Nephron (organoid): Measurements from ENCODE around the gene EIF1.
A peak's percentile ranks its signal among the peaks of the same experiment; 100 is the strongest.

Experiments
- H3K27ac Mint-ChIP-seq, 3 experiments: 2 replicates each; pipeline ENCODE4 v1.8.0; 2020; ENCODE audit warnings: mixed read lengths in 3 of 3, mild to moderate bottlenecking in 2 of 3, moderate library complexity in 1 of 3
- H3K27me3 Mint-ChIP-seq: 2 replicates; pipeline ENCODE4 v1.8.0; 2021; ENCODE audit warnings: low read depth, mild to moderate bottlenecking, moderate library complexity, mixed read lengths
- H3K36me3 Mint-ChIP-seq: 2 replicates; pipeline ENCODE4 v1.8.0; 2020; ENCODE audit warnings: low read depth, mixed read lengths
- H3K4me1 Mint-ChIP-seq: 2 replicates; pipeline ENCODE4 v1.8.0; 2020; ENCODE audit warnings: mixed read lengths
- H3K4me3 Mint-ChIP-seq, 3 experiments: 2 replicates each; pipeline ENCODE4 v1.8.0; 2020; ENCODE audit warnings: mild to moderate bottlenecking in 3 of 3, mixed read lengths in 3 of 3, moderate library complexity in 2 of 3
- H3K9me3 Mint-ChIP-seq: 2 replicates; pipeline ENCODE4 v1.8.0; 2020; ENCODE audit warnings: mixed read lengths
- CTCF ChIP-seq, 3 experiments: fragments of 200-600 bp; sonication (generic); IDR thresholded peaks; one replicate each; pipeline ENCODE4 v1.5.0; 2021; ENCODE audit warnings: antibody characterized with exemption in 3 of 3; ENCODE audit not compliant: unreplicated experiment in 3 of 3

EIF1 gene

GRCh38 chr17:41664587-41665565, 23.8 kb upstream of the EIF1 start:
- H3K27ac Mint-ChIP-seq: peak overlapping the region in 1 of 3 experiments; percentile 86
- H3K4me3 Mint-ChIP-seq: peak overlapping the region in 2 of 3 experiments; percentile 48 to 84
- TF ChIP-seq CTCF (IDR thresholded peaks at IDR 0.05; ENCODE audit: unreplicated experiment in 3 of 3): no peak
- H3K27me3 Mint-ChIP-seq: peaks cover 13% of the 10 kb centered on the region
- H3K36me3 Mint-ChIP-seq: no peaks in the 10 kb centered on the region
- H3K9me3 Mint-ChIP-seq: no peaks in the 10 kb centered on the region
- H3K4me1 Mint-ChIP-seq: peaks cover 22% of the 10 kb centered on the region

GRCh38 chr17:41665566-41666236, 23.0 kb upstream of the EIF1 start:
- Mint-ChIP-seq H3K36me3 (no peaks in the 10 kb centered on the region), H3K27ac (peak overlapping the region; percentile 78 to 88 (median 86)), H3K27me3 (peaks cover 13% of the 10 kb centered on the region), H3K9me3 (no peaks in the 10 kb centered on the region), H3K4me1 (peaks cover 19% of the 10 kb centered on the region), H3K4me3 (peak overlapping the region; percentile 81 to 84 (median 83))
- peak; percentile 95 to 98 (median 96) for TF ChIP-seq CTCF (IDR thresholded peaks at IDR 0.05; ENCODE audit: unreplicated experiment in 3 of 3)

- TF ChIP-seq CTCF (IDR thresholded peaks at IDR 0.05; ENCODE audit: unreplicated experiment in 3 of 3): peak in 2 of 3 experiments; percentile 11 to 32
Observed at GRCh38 chr17:41666237-41666641, 22.4 kb upstream of the EIF1 start.

GRCh38 chr17:41666708-41667279, 21.9 kb upstream of the EIF1 start:
- Mint-ChIP-seq H3K27me3 (peaks cover 17% of the 10 kb centered on the region), H3K27ac (peak overlapping the region in 2 of 3 experiments; percentile 52 to 63), H3K4me1 (peaks cover 19% of the 10 kb centered on the region), H3K9me3 (no peaks in the 10 kb centered on the region), H3K36me3 (no peaks in the 10 kb centered on the region), H3K4me3 (peak overlapping the region; percentile 81 to 84 (median 83))
- TF ChIP-seq CTCF (IDR thresholded peaks at IDR 0.05; ENCODE audit: unreplicated experiment in 3 of 3): peak; percentile 92 to 94 (median 93)

More at GRCh38 chr17:41666237-41666641, 22.4 kb upstream of the EIF1 start:
- peaks cover 17% of the 10 kb centered on the region for H3K27me3 Mint-ChIP-seq
- H3K4me1 Mint-ChIP-seq: peaks cover 19% of the 10 kb centered on the region
- peak overlapping the region; percentile 78 to 88 (median 86) for H3K27ac Mint-ChIP-seq
- peak overlapping the region; percentile 81 to 84 (median 83) for H3K4me3 Mint-ChIP-seq
- H3K9me3 Mint-ChIP-seq: no peaks in the 10 kb centered on the region
- no peaks in the 10 kb centered on the region for H3K36me3 Mint-ChIP-seq

GRCh38 chr17:41667280-41668041, 21.2 kb upstream of the EIF1 start:
- Mint-ChIP-seq H3K36me3 (no peaks in the 10 kb centered on the region), H3K9me3 (no peaks in the 10 kb centered on the region), H3K27me3 (peaks cover 17% of the 10 kb centered on the region), H3K4me1 (peaks cover 19% of the 10 kb centered on the region), H3K4me3 (peak overlapping the region; percentile 81 to 84 (median 83)), H3K27ac (peak overlapping the region in 2 of 3 experiments; percentile 52 to 63)
- no peak for TF ChIP-seq CTCF (IDR thresholded peaks at IDR 0.05; ENCODE audit: unreplicated experiment in 3 of 3)
